SK-N-MC (cell line): ENCODE results near the gene SERPIND1.

Experiments used
- EZH2 ChIP-seq: fragments of 200-600 bp; sonication (generic); IDR thresholded peaks from one replicate; pipeline ENCODE4 v1.6.1; 2017; ENCODE audit warnings: antibody characterized with exemption
- FOXP2 ChIP-seq: optimal IDR thresholded peaks from 2 replicates; pipeline ENCODE3; 2011; ENCODE audit warnings: mild to moderate bottlenecking, moderate library complexity; ENCODE audit not compliant: insufficient read depth; ENCODE audit errors: extremely low read length, control extremely low read depth
- POLR2AphosphoS5 ChIP-seq: IDR thresholded peaks from 2 replicates; pipeline ENCODE4 v1.6.1; 2012; ENCODE audit warnings: mild to moderate bottlenecking, low read depth, low read length, borderline replicate concordance

DNA sequence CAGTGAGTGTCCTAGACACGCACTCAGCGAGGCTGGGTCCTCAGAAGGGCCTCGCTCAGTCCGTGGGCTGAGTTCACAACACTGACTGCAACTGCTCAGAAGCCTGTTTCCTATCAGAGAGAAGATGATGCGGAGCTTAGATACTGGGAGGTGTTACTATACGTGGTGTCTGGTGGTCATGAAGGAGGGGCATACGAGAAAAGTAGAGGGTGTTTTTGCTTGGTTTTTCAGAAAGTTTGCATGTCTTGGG lies 9.5 kb upstream of the SERPIND1 start:
- TF ChIP-seq FOXP2: no peak
- TF ChIP-seq EZH2: no peak
- TF ChIP-seq POLR2AphosphoS5: no peak
